ENCODE data around the gene NPLOC4.
"Not testable (repeated sequence)": the region's sequence is repeated elsewhere in the genome, so short reads cannot be mapped to it uniquely, and the experiment has no call there.

The NPLOC4 gene

GRCh38 chr17:81589612-81590011, 47.3 kb downstream of the NPLOC4 start:
- no peak for DNase-seq (ENCODE audit: low read depth in 4 of 4, low spot score in 1 of 4)

- DNase-seq (ENCODE audit: low read depth in 4 of 4, low spot score in 1 of 4): no peak
Observed at GRCh38 chr17:81586096-81586495, 50.8 kb downstream of the NPLOC4 start.

GRCh38 chr17:81584771-81585170, 52.1 kb downstream of the NPLOC4 start:
- DNase-seq (ENCODE audit: low read depth in 4 of 4, low spot score in 1 of 4): not testable (repeated sequence)

- DNase-seq (ENCODE audit: low read depth in 4 of 4, low spot score in 1 of 4): no peak
Observed at GRCh38 chr17:81583589-81584342, 53.1 kb downstream of the NPLOC4 start.

GRCh38 chr17:81582749-81583148, 54.2 kb downstream of the NPLOC4 start:
- DNase-seq (ENCODE audit: low read depth in 4 of 4, low spot score in 1 of 4): no peak

- no peak for DNase-seq (ENCODE audit: low read depth in 4 of 4, low spot score in 1 of 4)
Observed at GRCh38 chr17:81582341-81582740, 54.6 kb downstream of the NPLOC4 start.

GRCh38 chr17:81581758-81582157, 55.2 kb downstream of the NPLOC4 start:
- no peak for DNase-seq (ENCODE audit: low read depth in 4 of 4, low spot score in 1 of 4)

GRCh38 chr17:81580481-81580880, 56.4 kb downstream of the NPLOC4 start:
- no peak for DNase-seq (ENCODE audit: low read depth in 4 of 4, low spot score in 1 of 4)

GRCh38 chr17:81579821-81580321, 57.0 kb downstream of the NPLOC4 start:
- DNase-seq (ENCODE audit: low read depth in 4 of 4, low spot score in 1 of 4): no peak

GRCh38 chr17:81579298-81579697, 57.6 kb downstream of the NPLOC4 start:
- DNase-seq (ENCODE audit: low read depth in 4 of 4, low spot score in 1 of 4): no peak

GRCh38 chr17:81578561-81579225, 58.2 kb downstream of the NPLOC4 start:
- no peak for DNase-seq (ENCODE audit: low read depth in 4 of 4, low spot score in 1 of 4)

- no peak for DNase-seq (ENCODE audit: low read depth in 4 of 4, low spot score in 1 of 4)
Observed at GRCh38 chr17:81578038-81578441, 58.9 kb downstream of the NPLOC4 start.

GRCh38 chr17:81577278-81578000, 59.5 kb downstream of the NPLOC4 start:
- DNase-seq (ENCODE audit: low read depth in 4 of 4, low spot score in 1 of 4): no peak

GRCh38 chr17:81576621-81577277, 60.2 kb downstream of the NPLOC4 start:
- no peak for DNase-seq (ENCODE audit: low read depth in 4 of 4, low spot score in 1 of 4)

- no peak for DNase-seq (ENCODE audit: low read depth in 4 of 4, low spot score in 1 of 4)
Observed at GRCh38 chr17:81575836-81576235, 61.1 kb downstream of the NPLOC4 start.

GRCh38 chr17:81574643-81574956, 62.3 kb downstream of the NPLOC4 start:
- no peak for DNase-seq (ENCODE audit: low read depth in 4 of 4, low spot score in 1 of 4)

GRCh38 chr17:81573794-81574642, 62.9 kb downstream of the NPLOC4 start:
- DNase-seq (ENCODE audit: low read depth in 4 of 4, low spot score in 1 of 4): no peak

- no peak for DNase-seq (ENCODE audit: low read depth in 4 of 4, low spot score in 1 of 4)
Observed at GRCh38 chr17:81572563-81573168, 64.2 kb downstream of the NPLOC4 start.

GRCh38 chr17:81570964-81571363, 65.9 kb downstream of the NPLOC4 start:
- no peak for DNase-seq (ENCODE audit: low read depth in 4 of 4, low spot score in 1 of 4)

GRCh38 chr17:81569986-81570514, 66.9 kb downstream of the NPLOC4 start:
- no peak for DNase-seq (ENCODE audit: low read depth in 4 of 4, low spot score in 1 of 4)
